ENCODE results near the gene NCK2. TPM values are rescaled to one million over a fixed set of nuclear protein-coding genes. Genes with fewer than 3 reads are reported as not detected.

Gene NCK2
- total and polyA plus RNA-seq, 2 experiments from 2014 or later = 72.6 to 100 TPM

DNA sequence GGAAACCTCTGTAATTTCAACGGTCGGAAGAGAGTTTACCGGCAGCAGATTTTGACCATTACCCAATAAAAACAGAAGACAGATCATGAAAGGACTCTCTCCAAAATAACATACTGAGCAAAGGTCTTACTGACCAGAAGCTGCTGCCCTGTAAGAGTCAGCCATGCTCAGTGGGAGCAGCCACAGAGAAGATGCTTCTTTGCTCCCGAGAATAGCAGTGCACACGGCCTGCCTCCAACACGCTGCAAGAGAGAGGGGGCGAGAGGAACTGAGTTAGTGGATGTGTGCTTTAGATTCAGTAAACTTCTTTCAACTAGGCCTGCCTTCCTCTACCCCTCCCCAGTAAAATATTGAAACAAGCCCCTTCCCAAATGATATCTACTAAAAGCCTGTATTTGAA, 103.7 kb downstream of the NCK2 start:
- H3K27me3 ChIP-seq = no peaks in the 10 kb centered on the region
- TF ChIP-seq EZH2phosphoT487 (IDR thresholded peaks at IDR 0.05; ENCODE audit: low read depth, severe bottlenecking, unreplicated experiment) (no peak), EZH2 (IDR thresholded peaks at IDR 0.05; ENCODE audit: borderline replicate concordance) (no peak)
- TF ChIP-seq, protein P1, sequence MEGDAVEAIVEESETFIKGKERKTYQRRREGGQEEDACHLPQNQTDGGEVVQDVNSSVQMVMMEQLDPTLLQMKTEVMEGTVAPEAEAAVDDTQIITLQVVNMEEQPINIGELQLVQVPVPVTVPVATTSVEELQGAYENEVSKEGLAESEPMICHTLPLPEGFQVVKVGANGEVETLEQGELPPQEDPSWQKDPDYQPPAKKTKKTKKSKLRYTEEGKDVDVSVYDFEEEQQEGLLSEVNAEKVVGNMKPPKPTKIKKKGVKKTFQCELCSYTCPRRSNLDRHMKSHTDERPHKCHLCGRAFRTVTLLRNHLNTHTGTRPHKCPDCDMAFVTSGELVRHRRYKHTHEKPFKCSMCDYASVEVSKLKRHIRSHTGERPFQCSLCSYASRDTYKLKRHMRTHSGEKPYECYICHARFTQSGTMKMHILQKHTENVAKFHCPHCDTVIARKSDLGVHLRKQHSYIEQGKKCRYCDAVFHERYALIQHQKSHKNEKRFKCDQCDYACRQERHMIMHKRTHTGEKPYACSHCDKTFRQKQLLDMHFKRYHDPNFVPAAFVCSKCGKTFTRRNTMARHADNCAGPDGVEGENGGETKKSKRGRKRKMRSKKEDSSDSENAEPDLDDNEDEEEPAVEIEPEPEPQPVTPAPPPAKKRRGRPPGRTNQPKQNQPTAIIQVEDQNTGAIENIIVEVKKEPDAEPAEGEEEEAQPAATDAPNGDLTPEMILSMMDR (IDR thresholded peaks at IDR 0.05; ENCODE audit: poor library complexity) = no peak
- peaks cover 96% of the 10 kb centered on the region for H3K79me2 ChIP-seq
- no peak for DNase-seq (ENCODE audit: low spot score)
- no peak overlapping the region for H2AFZ ChIP-seq
- H3K9me3 ChIP-seq (ENCODE audit: low read depth) = no peaks in the 10 kb centered on the region
- H3K4me3 ChIP-seq = no peak overlapping the region
- peaks cover 5% of the 10 kb centered on the region for H3K4me1 ChIP-seq (ENCODE audit: insufficient read depth)
- WGBS (ENCODE audit: low lambda C conversion rate, missing lambda C conversion rate) = 94% methylated on average over 7 of the region's 7 CpGs
- no peaks in the 10 kb centered on the region for H3K36me3 ChIP-seq (replicated peaks; ENCODE audit: insufficient read depth, low read depth)
- H3K4me2 ChIP-seq = no peak overlapping the region
- H3K27ac ChIP-seq = no peak overlapping the region
- no peaks in the 10 kb centered on the region for H3K9me2 ChIP-seq (replicated peaks; ENCODE audit: insufficient read depth)
- H4K20me1 ChIP-seq (ENCODE audit: insufficient read depth, poor library complexity, severe bottlenecking) = peaks cover 41% of the 10 kb centered on the region

DNA sequence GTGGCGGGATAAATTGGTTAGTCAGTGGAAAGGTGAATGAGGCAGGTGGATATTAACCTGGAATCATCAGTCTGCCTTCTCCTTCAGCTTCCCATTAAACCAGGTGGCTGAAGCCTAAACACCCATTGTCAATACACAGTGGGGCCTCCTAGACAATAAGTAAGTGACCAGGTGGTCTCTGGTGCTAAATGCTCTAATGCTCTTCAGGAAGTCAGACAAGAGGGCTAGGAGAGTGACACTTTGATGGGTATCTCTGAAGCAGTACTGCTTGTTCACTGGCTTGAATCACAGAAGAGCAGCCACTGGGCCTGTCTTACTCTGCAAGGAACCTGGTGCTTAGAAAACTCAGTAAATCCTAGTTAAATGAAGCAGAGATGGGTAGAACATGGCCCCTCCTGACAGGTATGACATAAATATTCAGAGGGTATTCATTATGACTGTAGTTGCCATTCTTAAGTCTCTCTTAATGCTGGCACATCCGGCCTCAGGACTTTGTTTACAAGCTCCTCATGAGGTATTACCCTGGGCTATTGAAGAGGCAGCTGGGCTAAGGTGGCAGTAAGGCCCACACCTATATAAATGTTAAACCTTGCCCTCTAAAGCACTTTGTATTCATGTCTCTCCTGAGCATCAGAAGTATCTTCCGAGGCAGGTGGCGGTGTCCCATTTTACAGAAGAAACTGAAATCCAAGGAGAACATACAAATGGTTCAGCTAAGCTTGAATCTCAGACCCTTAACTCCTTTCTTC, 104.9 kb downstream of the NCK2 start:
- Histone ChIP-seq H4K20me1 (ENCODE audit: insufficient read depth, poor library complexity, severe bottlenecking) (peaks cover 34% of the 10 kb centered on the region), H3K9me2 (replicated peaks; ENCODE audit: insufficient read depth) (no peaks in the 10 kb centered on the region), H3K9me3 (ENCODE audit: low read depth) (no peaks in the 10 kb centered on the region), H3K36me3 (replicated peaks; ENCODE audit: insufficient read depth, low read depth) (no peaks in the 10 kb centered on the region), H3K4me1 (ENCODE audit: insufficient read depth) (no peaks in the 10 kb centered on the region), H2AFZ (no peak overlapping the region), H3K4me3 (no peak overlapping the region), H3K27ac (no peak overlapping the region), H3K27me3 (no peaks in the 10 kb centered on the region), H3K4me2 (no peak overlapping the region), H3K79me2 (peaks cover 91% of the 10 kb centered on the region)
- TF ChIP-seq EZH2 (IDR thresholded peaks at IDR 0.05; ENCODE audit: borderline replicate concordance) (no peak), EZH2phosphoT487 (IDR thresholded peaks at IDR 0.05; ENCODE audit: low read depth, severe bottlenecking, unreplicated experiment) (no peak)
- TF ChIP-seq, protein P1 (IDR thresholded peaks at IDR 0.05; ENCODE audit: poor library complexity) = no peak
- 96% methylated on average over 4 of the region's 4 CpGs for WGBS (ENCODE audit: low lambda C conversion rate, missing lambda C conversion rate)
- DNase-seq (ENCODE audit: low spot score) = no peak

DNA sequence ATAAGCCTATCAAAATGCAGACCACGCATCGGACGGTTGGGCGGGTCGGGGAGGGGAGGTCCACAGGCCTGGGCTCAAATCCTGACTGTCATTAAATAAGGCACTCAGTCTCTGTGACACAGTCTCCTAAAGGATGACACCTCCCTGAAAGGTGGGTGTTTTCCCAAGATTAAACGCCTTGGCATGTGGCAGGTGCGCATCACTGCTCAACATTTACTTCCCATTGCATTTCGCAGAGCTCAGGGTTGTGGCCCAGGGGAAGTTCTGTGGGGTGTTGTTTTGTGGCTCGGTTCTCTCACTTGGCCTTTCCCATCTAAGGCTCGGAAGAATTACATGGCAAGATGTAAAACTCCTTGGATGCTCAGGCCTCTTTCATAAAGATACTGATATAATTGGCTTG, 107.4 kb downstream of the NCK2 start:
- WGBS (ENCODE audit: low lambda C conversion rate, missing lambda C conversion rate) = 96% methylated on average over 10 of the region's 10 CpGs
- TF ChIP-seq EZH2phosphoT487 (IDR thresholded peaks at IDR 0.05; ENCODE audit: low read depth, severe bottlenecking, unreplicated experiment) (no peak), EZH2 (IDR thresholded peaks at IDR 0.05; ENCODE audit: borderline replicate concordance) (no peak)
- TF ChIP-seq, protein P1 (IDR thresholded peaks at IDR 0.05; ENCODE audit: poor library complexity) = no peak
- Histone ChIP-seq H3K27ac (no peak overlapping the region), H3K4me2 (no peak overlapping the region), H3K27me3 (no peaks in the 10 kb centered on the region), H3K9me2 (replicated peaks; ENCODE audit: insufficient read depth) (no peaks in the 10 kb centered on the region), H3K4me1 (ENCODE audit: insufficient read depth) (no peaks in the 10 kb centered on the region), H2AFZ (no peak overlapping the region), H3K79me2 (peaks cover 87% of the 10 kb centered on the region), H3K36me3 (replicated peaks; ENCODE audit: insufficient read depth, low read depth) (no peaks in the 10 kb centered on the region), H3K4me3 (no peak overlapping the region), H3K9me3 (ENCODE audit: low read depth) (no peaks in the 10 kb centered on the region), H4K20me1 (ENCODE audit: insufficient read depth, poor library complexity, severe bottlenecking) (peaks cover 28% of the 10 kb centered on the region)
- no peak for DNase-seq (ENCODE audit: low spot score)
